HCT116 (cell line): ENCODE data around the gene PTPRQ. TPM values are rescaled to one million over a fixed set of nuclear protein-coding genes. Genes with fewer than 3 reads are reported as not detected.

ENCODE experiments used
- ATAC-seq: fragments of 200-7000 bp; cut with Tn5 transposase; 2 replicates; pipeline ENCODE4 v1.9.1; 2020; ENCODE audit warnings: mild to moderate bottlenecking, moderate library complexity
- BruUV-seq: library from RNA; stranded (reverse); fragments of 400-500 nt; replicated peaks from 2 replicates; lab custom pipeline; 2021; lab: Mats Ljungman, UMichigan
- CTCF ChIA-PET: fragments of 300-600 bp; sonication (Branson Sonifier 250); formaldehyde crosslinking; loops from one replicate; lab custom pipeline; 2021; ENCODE audit warnings: antibody characterized with exemption; lab: Charles Lee
- POLR2A ChIA-PET: fragments of 300-600, 350-600 bp; sonication (Branson Sonifier 250); formaldehyde crosslinking; loops from one replicate; lab custom pipeline; 2021; ENCODE audit warnings: antibody characterized with exemption; lab: Charles Lee
- RAD21 ChIA-PET, 2 experiments: fragments of 300-600 bp; sonication (Branson Sonifier 250); formaldehyde crosslinking; loops; one replicate each; lab custom pipeline; 2023; ENCODE audit warnings: low total read pairs in 2 of 2; ENCODE audit not compliant: uncharacterized antibody in 2 of 2, unreplicated experiment in 2 of 2, low non-redundant PET in 1 of 2; lab: Charles Lee
- DNase-seq: peaks from one replicate; pipeline ENCODE4 v3.0.0-alpha.2; 2010; ENCODE audit warnings: low read depth, low spot score
- H2AFZ ChIP-seq: fragments of 200-600 bp; shearing (Covaris generic), sonication (generic); 2 replicates; pipeline ENCODE4 v1.6.1; 2017; ENCODE audit warnings: low read depth, mixed run types, mixed read lengths, antibody characterized with exemption, low read length; ENCODE audit not compliant: poor library complexity, severe bottlenecking
- H3K27ac ChIP-seq: 2 replicates; pipeline ENCODE4 v1.5.1; 2012; ENCODE audit warnings: low read depth, low read length
- H3K27me3 ChIP-seq: fragments of 200-600 bp; sonication (generic); 2 replicates; pipeline ENCODE4 v1.6.1; 2016; ENCODE audit warnings: mixed run types, low read length, mixed read lengths; ENCODE audit not compliant: insufficient read depth
- H3K36me3 ChIP-seq, 2 experiments: fragments of 200-500 bp in 1 of 2; fragments of 200-600 bp in 1 of 2; sonication (Bioruptor generic) in 1 of 2; sonication (generic) in 1 of 2; 2 replicates each; pipeline versions ENCODE4 v1.5.1 to v1.6.1; 2014 to 2016; ENCODE audit warnings: low read length in 2 of 2, inconsistent platforms in 1 of 2, mixed read lengths in 1 of 2, mixed run types in 1 of 2; ENCODE audit not compliant: insufficient read depth in 2 of 2, control insufficient read depth in 1 of 2
- H3K4me1 ChIP-seq, 2 experiments: fragments of 200-600 bp in 1 of 2; sonication (generic) in 1 of 2; 2 replicates each; pipeline versions ENCODE4 v1.5.1 to v1.6.1; 2012 to 2017; ENCODE audit warnings: low read length in 2 of 2, inconsistent platforms in 1 of 2, mild to moderate bottlenecking in 1 of 2, mixed read lengths in 1 of 2, mixed run types in 1 of 2, moderate library complexity in 1 of 2; ENCODE audit not compliant: insufficient read depth in 2 of 2, control insufficient read depth in 1 of 2
- H3K4me2 ChIP-seq: fragments of 200-600 bp; sonication (generic); 2 replicates; pipeline ENCODE4 v1.6.1; 2017; ENCODE audit warnings: mixed run types, low read length, mixed read lengths
- H3K4me3 ChIP-seq, 2 experiments: fragments of 200-600 bp in 1 of 2; sonication (generic) in 1 of 2; replicated peaks in 1 of 2; 2 replicates each; pipeline ENCODE4 v1.5.1; 2011 to 2016; ENCODE audit warnings: low read length in 2 of 2, control low read depth in 1 of 2, low read depth in 1 of 2, mild to moderate bottlenecking in 1 of 2, mixed read lengths in 1 of 2, mixed run types in 1 of 2
- H3K79me2 ChIP-seq: fragments of 200-600 bp; sonication (generic); 2 replicates; pipeline ENCODE4 v1.6.1; 2017; ENCODE audit warnings: mild to moderate bottlenecking, mixed run types, low read length, moderate library complexity, mixed read lengths; ENCODE audit not compliant: insufficient read depth
- H3K9ac ChIP-seq: fragments of 200-600 bp; sonication (generic); 2 replicates; pipeline ENCODE4 v1.6.1; 2016; ENCODE audit warnings: low read length, mixed read lengths
- H3K9me2 ChIP-seq: fragments of 200-600 bp; sonication (generic), shearing (Covaris generic); 2 replicates; pipeline ENCODE4 v1.6.1; 2017; ENCODE audit warnings: mixed run types, mild to moderate bottlenecking, moderate library complexity; ENCODE audit not compliant: insufficient read depth
- H3K9me3 ChIP-seq, 2 experiments: fragments of 200-500 bp in 1 of 2; fragments of 200-600 bp in 1 of 2; sonication (Bioruptor generic) in 1 of 2; sonication (generic) in 1 of 2; 2 replicates each; pipeline ENCODE4 v1.6.1; 2014 to 2017; ENCODE audit warnings: low read length in 2 of 2, mixed read lengths in 2 of 2, inconsistent platforms in 1 of 2, low read depth in 1 of 2, mild to moderate bottlenecking in 1 of 2, mixed run types in 1 of 2, moderate library complexity in 1 of 2; ENCODE audit not compliant: control insufficient read depth in 1 of 2, insufficient read depth in 1 of 2
- H4K20me1 ChIP-seq: fragments of 200-600 bp; sonication (generic), shearing (Covaris generic); 2 replicates; pipeline ENCODE4 v1.6.1; 2017; ENCODE audit warnings: mixed run types, mild to moderate bottlenecking, moderate library complexity; ENCODE audit not compliant: insufficient read depth
- CBX3 ChIP-seq: IDR thresholded peaks from 2 replicates; pipeline ENCODE4 v1.6.1; 2012; ENCODE audit warnings: low read depth
- CEBPB ChIP-seq: IDR thresholded peaks from 2 replicates; pipeline ENCODE4 v1.6.1; 2012; ENCODE audit warnings: low read depth
- EGR1 ChIP-seq: IDR thresholded peaks from 2 replicates; pipeline ENCODE4 v1.6.1; 2012; ENCODE audit warnings: low read depth
- ELF1 ChIP-seq: IDR thresholded peaks from 2 replicates; pipeline ENCODE4 v1.6.1; 2012; ENCODE audit warnings: low read depth, borderline replicate concordance
- EZH2 ChIP-seq: fragments of 200-600 bp; sonication (generic); IDR thresholded peaks from 2 replicates; pipeline ENCODE4 v1.6.1; 2017; ENCODE audit warnings: antibody characterized with exemption, mixed run types
- FOSL1 ChIP-seq: IDR thresholded peaks from 2 replicates; pipeline ENCODE4 v1.6.1; 2012; ENCODE audit warnings: low read depth
- MAX ChIP-seq: IDR thresholded peaks from 2 replicates; pipeline ENCODE4 v1.6.1; 2012
- POLR2A ChIP-seq: IDR thresholded peaks from 2 replicates; pipeline ENCODE4 v1.7.0; 2011; ENCODE audit warnings: borderline replicate concordance; ENCODE audit not compliant: insufficient read depth, insufficient read length; ENCODE audit errors: extremely low read depth
- RAD21 ChIP-seq: IDR thresholded peaks from 2 replicates; pipeline ENCODE4 v1.6.1; 2012; ENCODE audit warnings: low read depth, mild to moderate bottlenecking
- REST ChIP-seq: IDR thresholded peaks from 2 replicates; pipeline ENCODE4 v1.6.1; 2012; ENCODE audit warnings: low read depth
- SIN3A ChIP-seq: IDR thresholded peaks from 2 replicates; pipeline ENCODE4 v1.6.1; 2012; ENCODE audit warnings: low read depth
- TCF7L2 ChIP-seq: IDR thresholded peaks from 2 replicates; pipeline ENCODE4 v1.7.0; 2011; ENCODE audit warnings: borderline replicate concordance, inconsistent platforms; ENCODE audit not compliant: insufficient read depth, insufficient read length; ENCODE audit errors: extremely low read depth
- ZBTB33 ChIP-seq: IDR thresholded peaks from 2 replicates; pipeline ENCODE4 v1.6.1; 2011; ENCODE audit warnings: mild to moderate bottlenecking, low read length, moderate library complexity; ENCODE audit not compliant: insufficient replicate concordance; ENCODE audit errors: extremely low read depth
- ZFX ChIP-seq: fragments of 450-650 bp; IDR thresholded peaks from 2 replicates; pipeline ENCODE4 v1.6.1; 2017
- ZNF274 ChIP-seq: fragments of 200-500 bp; sonication (Bioruptor generic); IDR thresholded peaks from 2 replicates; pipeline ENCODE4 v1.6.1; 2014; ENCODE audit warnings: mild to moderate bottlenecking, low read depth, low read length, inconsistent platforms
- intact Hi-C: fragments of 100-400 bp; cut with micrococcal nuclease; formaldehyde crosslinking; loops from 2 replicates; pipeline ENCODE4 v1.10.0; 2022
- total RNA-seq: library from RNA; stranded (reverse); gene quantifications from one replicate; pipeline ENCODE4 v1.2.1, GENCODE V29; 2021; ENCODE audit not compliant: unreplicated experiment
- TF ChIP-seq, protein P1 (sequence below), 3 experiments: fragments of 200-600 bp in 1 of 3; sonication (generic) in 1 of 3; IDR thresholded peaks in 2 of 3; conservative IDR thresholded peaks in 1 of 3; 2 replicates each; pipeline ENCODE4 v1.5.1; 2012 to 2017; ENCODE audit warnings: low read depth in 2 of 3, low read length in 2 of 3, antibody characterized with exemption in 1 of 3, borderline replicate concordance in 1 of 3, control low read depth in 1 of 3, mild to moderate bottlenecking in 1 of 3, mixed read lengths in 1 of 3, mixed run types in 1 of 3, moderate library complexity in 1 of 3; ENCODE audit not compliant: insufficient read depth in 1 of 3

Gene PTPRQ
- total RNA-seq, 1 experiment from 2014 or later, result not detected

GRCh38 chr12:80539029-80539428, 95.0 kb downstream of the PTPRQ start:
- Histone ChIP-seq H3K27ac (no peak overlapping the region), H3K79me2 (no peaks in the 10 kb centered on the region), H3K4me1 (no peaks in the 10 kb centered on the region), H3K9me2 (no peaks in the 10 kb centered on the region), H2AFZ (peak overlapping the region; percentile 73), H3K9ac (no peak overlapping the region), H4K20me1 (no peaks in the 10 kb centered on the region), H3K9me3 (no peaks in the 10 kb centered on the region), H3K27me3 (peaks cover 4% of the 10 kb centered on the region; the same call in 1 of the 2 replicates), H3K4me3 (no peak overlapping the region), H3K4me2 (no peak overlapping the region), H3K36me3 (no peaks in the 10 kb centered on the region)
- intact Hi-C loops, result no loop called here
- RAD21 ChIA-PET, result no interaction called here
- TF ChIP-seq ZNF274 (no peak), ELF1 (no peak), MAX (no peak), RAD21 (no peak), EZH2 (no peak), ZBTB33 (no peak), REST (no peak), ZFX (no peak), TCF7L2 (no peak), CEBPB (no peak), FOSL1 (no peak), EGR1 (no peak), SIN3A (no peak), CBX3 (no peak), POLR2A (no peak)
- TF ChIP-seq, protein P1, sequence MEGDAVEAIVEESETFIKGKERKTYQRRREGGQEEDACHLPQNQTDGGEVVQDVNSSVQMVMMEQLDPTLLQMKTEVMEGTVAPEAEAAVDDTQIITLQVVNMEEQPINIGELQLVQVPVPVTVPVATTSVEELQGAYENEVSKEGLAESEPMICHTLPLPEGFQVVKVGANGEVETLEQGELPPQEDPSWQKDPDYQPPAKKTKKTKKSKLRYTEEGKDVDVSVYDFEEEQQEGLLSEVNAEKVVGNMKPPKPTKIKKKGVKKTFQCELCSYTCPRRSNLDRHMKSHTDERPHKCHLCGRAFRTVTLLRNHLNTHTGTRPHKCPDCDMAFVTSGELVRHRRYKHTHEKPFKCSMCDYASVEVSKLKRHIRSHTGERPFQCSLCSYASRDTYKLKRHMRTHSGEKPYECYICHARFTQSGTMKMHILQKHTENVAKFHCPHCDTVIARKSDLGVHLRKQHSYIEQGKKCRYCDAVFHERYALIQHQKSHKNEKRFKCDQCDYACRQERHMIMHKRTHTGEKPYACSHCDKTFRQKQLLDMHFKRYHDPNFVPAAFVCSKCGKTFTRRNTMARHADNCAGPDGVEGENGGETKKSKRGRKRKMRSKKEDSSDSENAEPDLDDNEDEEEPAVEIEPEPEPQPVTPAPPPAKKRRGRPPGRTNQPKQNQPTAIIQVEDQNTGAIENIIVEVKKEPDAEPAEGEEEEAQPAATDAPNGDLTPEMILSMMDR (IDR thresholded peaks at IDR 0.05 in 2 of 3, conservative IDR thresholded peaks at IDR 0.05 in 1 of 3; ENCODE audit: borderline replicate concordance in 1 of 3, insufficient read depth in 1 of 3, low read depth in 2 of 3, low read length in 2 of 3), result no peak
- no TSS peak for BruUV-seq
- DNase-seq (no peak), ATAC-seq (no peak)
- POLR2A ChIA-PET, result no interaction called here
- CTCF ChIA-PET, result interaction anchor here (0.6 kb wide), 1 partner anchor 990 kb away, joined by 3 read pairs; no protein-coding TSS in a partner anchor
